ENCODE measurements around the gene UBE2J2.

- TF ChIP-seq CTCF (IDR thresholded peaks at IDR 0.05 in 4 of 5, conservative IDR thresholded peaks at IDR 0.05 in 1 of 5), result no peak
- TF ChIP-seq POLR2A (IDR thresholded peaks at IDR 0.05), result no peak
Observed at GRCh38 chr1:1211541-1212441, 61.9 kb downstream of the UBE2J2 start.

Data from gastrocnemius medialis (tissue), 4 donors.